ENCODE results near the gene MT1E. TPM values are rescaled to one million over a fixed set of nuclear protein-coding genes. Genes with fewer than 3 reads are reported as not detected.

The MT1E gene
- total and polyA plus RNA-seq, 2 of the 8 experiments (the other 6 are each of a cell fraction or from before 2014, with no cell fraction given): 7.9 to 117 TPM

GRCh38 chr16:56593573-56594291 lies 31.8 kb upstream of the MT1E start:
- CTCF ChIA-PET (ENCODE audit: partially characterized antibody): interaction anchor here (3.3 kb wide), 1 partner anchor 11 kb away, joined by 25 read pairs; no protein-coding TSS in a partner anchor
- FAIRE-seq: no peak

More at GRCh38 chr16:56593573-56594291, 31.8 kb upstream of the MT1E start:
- 79% methylated on average over 6 of the region's 6 CpGs; no CpG with 5 or more reads in 1 of the 2 experiments for WGBS, 2 experiments (ENCODE audit: extremely low coverage in 1 of 2, insufficient coverage in 1 of 2, insufficient read length in 1 of 2, insufficient replicate concordance in 2 of 2, low coverage in 1 of 2, low lambda C conversion rate in 2 of 2, missing lambda C conversion rate in 1 of 2)
- Histone ChIP-seq H3K36me3 (ENCODE audit: control insufficient read depth in 2 of 4, insufficient read depth in 4 of 4, low read length in 3 of 4) (no peaks in the 10 kb centered on the region), H2AK5ac (ENCODE audit: low read depth, low read length) (no peak overlapping the region), H3K4me1 (replicated peaks in 1 of 4; ENCODE audit: control insufficient read depth in 3 of 4, insufficient read depth in 4 of 4, low read length in 3 of 4) (peaks cover 0 to 13% (median 4%) of the 10 kb centered on the region in 4 experiments; a peak in 5 of 7 replicates), H3K9ac (replicated peaks in 1 of 4; ENCODE audit: extremely low read depth in 1 of 4, low read depth in 3 of 4, low read length in 3 of 4) (no peak overlapping the region), H3K9me3 (ENCODE audit: insufficient read depth in 2 of 2, low read depth in 1 of 2, low read length in 1 of 2) (no peaks in the 10 kb centered on the region), H3K14ac (ENCODE audit: insufficient read length) (no peak overlapping the region), H4K20me1 (replicated peaks in 1 of 2; ENCODE audit: control insufficient read depth in 1 of 2, insufficient read depth in 2 of 2, low read length in 2 of 2) (peaks cover 2 to 4% of the 10 kb centered on the region in 2 experiments), H3K18ac (ENCODE audit: extremely low read depth, low read length) (no peak overlapping the region), H2BK5ac (ENCODE audit: low read depth, low read length) (no peak overlapping the region), H2BK20ac (ENCODE audit: low read length) (no peak overlapping the region), H3K27me3 (replicated peaks in 1 of 4; ENCODE audit: control insufficient read depth in 3 of 4, extremely low read depth in 1 of 4, insufficient read depth in 3 of 4, low read length in 3 of 4) (peaks cover 17 to 34% (median 30%) of the 10 kb centered on the region in 4 experiments), H4K91ac (replicated peaks; ENCODE audit: insufficient read length, low read length) (no peak overlapping the region), H3K4ac (replicated peaks; ENCODE audit: insufficient read length, low read depth, low read length) (no peak overlapping the region), H3K23me2 (ENCODE audit: low read depth, low read length) (peaks cover 8% of the 10 kb centered on the region; the same call in 1 of the 2 replicates), H2BK12ac (ENCODE audit: low read depth, low read length) (no peak overlapping the region), H4K5ac (ENCODE audit: insufficient read length, low read depth, low read length) (no peak overlapping the region), H4K8ac (ENCODE audit: extremely low read depth, insufficient read depth, low read length) (no peak overlapping the region), H2BK120ac (replicated peaks; ENCODE audit: low read depth, low read length) (no peak overlapping the region), H3K56ac (replicated peaks; ENCODE audit: insufficient read length, low read depth, low read length) (no peak overlapping the region), H3K4me2 (ENCODE audit: insufficient read depth in 1 of 2, low read depth in 2 of 2, low read length in 2 of 2) (no peak overlapping the region), H3K27ac (ENCODE audit: low read depth, low read length) (no peak overlapping the region), H3K4me3 (ENCODE audit: extremely low read depth in 1 of 4, insufficient read depth in 2 of 4, low read depth in 3 of 4, low read length in 4 of 4) (no peak overlapping the region), H2BK15ac (ENCODE audit: low read length) (no peak overlapping the region), H3K79me2 (ENCODE audit: control insufficient read depth in 1 of 2, insufficient read depth in 2 of 2, low read length in 2 of 2) (no peaks in the 10 kb centered on the region), H2AFZ (ENCODE audit: low read length) (no peak overlapping the region), H3K23ac (ENCODE audit: insufficient read length) (no peak overlapping the region), H3K79me1 (ENCODE audit: low read depth, low read length) (no peaks in the 10 kb centered on the region)
- POLR2A ChIA-PET (ENCODE audit: partially characterized antibody): interaction anchor here (1.4 kb wide), 1 partner anchor 82 kb away, joined by 3 read pairs; no protein-coding TSS in a partner anchor
- no peak for DNase-seq (ENCODE audit: low read depth in 1 of 2, low spot score in 2 of 2)
- no peak for TF ChIP-seq PHF8 (conservative IDR thresholded peaks at IDR 0.05; ENCODE audit: low read depth, low read length)
- TF ChIP-seq TEAD4 (IDR thresholded peaks at IDR 0.05; ENCODE audit: low read depth, low read length): no peak
- TF ChIP-seq JUND (IDR thresholded peaks at IDR 0.05; ENCODE audit: low read length): no peak
- no peak for TF ChIP-seq GABPA (IDR thresholded peaks at IDR 0.05; ENCODE audit: borderline replicate concordance, insufficient read depth, low read length)
- TF ChIP-seq CEBPB (IDR thresholded peaks at IDR 0.05; ENCODE audit: low read depth, low read length): no peak
- no peak for TF ChIP-seq ZNF274 (IDR thresholded peaks at IDR 0.05; ENCODE audit: borderline replicate concordance, extremely low read depth, low read length)
- no peak for TF ChIP-seq YY1 (IDR thresholded peaks at IDR 0.05; ENCODE audit: low read depth, low read length)
- no peak for TF ChIP-seq FOSL1 (IDR thresholded peaks at IDR 0.05; ENCODE audit: insufficient read depth, low read depth, low read length)
